IPS DF 6.9 (cell line): ENCODE data around the gene RGS16.

Source experiments
- DNase-seq: peaks from one replicate; pipeline ENCODE4 v3.0.0-alpha.2; 2013; ENCODE audit warnings: low read depth, low spot score
- H3K27ac ChIP-seq: one replicate; pipeline ENCODE4 v1.5.1; 2013; ENCODE audit warnings: low read length, control low read depth
- H3K27me3 ChIP-seq: 2 replicates; pipeline ENCODE4 v1.6.1; 2013; ENCODE audit warnings: mild to moderate bottlenecking, low read length; ENCODE audit not compliant: control insufficient read depth, insufficient read depth
- H3K36me3 ChIP-seq: 2 replicates; pipeline ENCODE4 v1.6.1; 2013; ENCODE audit warnings: low read length; ENCODE audit not compliant: control insufficient read depth, insufficient read depth
- H3K4me1 ChIP-seq: 2 replicates; pipeline ENCODE4 v1.6.1; 2013; ENCODE audit warnings: low read length; ENCODE audit not compliant: control insufficient read depth, insufficient read depth
- H3K4me3 ChIP-seq: 2 replicates; pipeline ENCODE4 v1.5.1; 2013; ENCODE audit warnings: mild to moderate bottlenecking, low read length
- H3K9me3 ChIP-seq: 2 replicates; pipeline ENCODE4 v1.6.1; 2013; ENCODE audit warnings: low read length, inconsistent platforms; ENCODE audit not compliant: control insufficient read depth, insufficient read depth
- WGBS: extraction: QIAGEN DNeasy Blood & Tissue Kit; methylation state at CpG from one replicate; pipeline ENCODE4 v1.1.7; 2013; ENCODE audit warnings: mixed read lengths, missing lambda C conversion rate; ENCODE audit not compliant: insufficient read length, insufficient coverage; 5-methylcytosine and 5-hydroxymethylcytosine counted together

Gene RGS16

DNA sequence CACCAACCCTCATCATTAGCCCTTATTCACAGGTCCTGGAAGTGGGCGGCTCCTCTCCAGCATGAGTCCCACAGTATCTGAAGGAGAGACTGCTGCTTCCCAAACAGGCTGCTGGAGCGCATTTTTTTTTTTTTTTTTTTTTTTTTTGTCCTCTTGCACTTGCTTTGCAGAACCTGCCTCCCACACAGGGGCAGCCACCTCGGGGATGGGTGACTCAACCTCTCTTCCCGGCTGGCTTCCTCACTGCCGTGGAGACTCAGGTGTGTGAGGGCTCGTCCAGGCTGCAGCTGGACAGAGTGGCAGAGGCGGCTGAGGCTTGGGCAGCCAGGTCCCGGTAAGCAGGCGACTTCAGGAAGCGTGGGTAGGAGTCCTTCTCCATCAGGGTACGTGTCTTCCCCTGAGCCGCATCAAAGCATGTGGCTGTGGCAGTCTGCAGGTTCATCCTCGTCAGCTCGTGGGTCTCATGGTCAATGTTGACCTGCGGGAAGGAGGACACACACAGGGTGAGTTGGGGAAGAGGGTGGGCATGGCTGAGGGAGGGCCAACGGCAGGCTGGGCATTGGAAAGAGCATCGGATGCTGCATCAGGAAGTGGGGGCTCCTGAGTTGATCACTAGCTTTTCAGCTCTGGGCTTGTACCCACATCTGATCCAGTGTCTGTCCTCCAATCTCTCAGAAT lies 4.0 kb downstream of the RGS16 start:
- no peak for DNase-seq
- Histone ChIP-seq H3K27ac (no peak overlapping the region), H3K9me3 (no peaks in the 10 kb centered on the region), H3K4me3 (no peak overlapping the region), H3K27me3 (no peaks in the 10 kb centered on the region; the same call in 1 of the 2 replicates), H3K4me1 (peaks cover 5% of the 10 kb centered on the region), H3K36me3 (peaks cover 4% of the 10 kb centered on the region)
- WGBS: no CpG with 5 or more reads among the region's 17 CpGs

GRCh38 chr1:182599339-182599738 lies 4.8 kb downstream of the RGS16 start:
- no CpG with 5 or more reads among the region's 6 CpGs for WGBS
- DNase-seq: no peak
- H3K27ac ChIP-seq: no peak overlapping the region
- no peaks in the 10 kb centered on the region for H3K9me3 ChIP-seq
- peaks cover 3% of the 10 kb centered on the region; the same call in 1 of the 2 replicates for H3K4me1 ChIP-seq
- no peak overlapping the region for H3K4me3 ChIP-seq
- no peaks in the 10 kb centered on the region for H3K27me3 ChIP-seq
- H3K36me3 ChIP-seq: peaks cover 4% of the 10 kb centered on the region

DNA sequence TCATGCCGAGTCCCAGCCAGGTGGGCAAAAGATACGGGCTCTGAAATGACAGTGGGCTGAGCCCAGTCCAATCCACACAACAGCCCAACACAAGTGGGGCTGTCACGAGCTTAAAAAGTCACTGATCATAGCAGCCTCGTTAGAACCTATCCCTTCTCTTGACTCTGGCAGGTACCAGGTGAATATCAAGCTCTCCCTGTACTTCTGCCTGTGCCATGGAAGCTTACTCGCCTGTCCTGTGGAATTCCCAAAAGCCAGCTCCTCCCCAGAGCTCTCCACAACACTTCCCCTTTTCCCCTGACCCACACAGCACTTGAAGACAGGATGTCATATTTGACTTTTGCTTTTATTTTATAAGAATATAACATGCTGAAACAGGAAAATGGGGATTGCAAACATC lies 5.9 kb downstream of the RGS16 start:
- no peaks in the 10 kb centered on the region; the same call in 1 of the 2 replicates for H3K27me3 ChIP-seq
- WGBS: no CpG with 5 or more reads among the region's 5 CpGs

GRCh38 chr1:182596934-182597333 lies 7.3 kb downstream of the RGS16 start:
- H3K4me3 ChIP-seq: no peak overlapping the region
- peaks cover 4% of the 10 kb centered on the region for H3K36me3 ChIP-seq
- no peak for DNase-seq
- no CpG with 5 or more reads among the region's 6 CpGs for WGBS
- H3K4me1 ChIP-seq: peaks cover 2% of the 10 kb centered on the region; the same call in 1 of the 2 replicates
- no peak overlapping the region for H3K27ac ChIP-seq
- H3K27me3 ChIP-seq: no peaks in the 10 kb centered on the region; the same call in 1 of the 2 replicates
- no peaks in the 10 kb centered on the region for H3K9me3 ChIP-seq

More for the DNA sequence above, 5.9 kb downstream of the RGS16 start:
- H3K27ac ChIP-seq: no peak overlapping the region
- no peaks in the 10 kb centered on the region for H3K9me3 ChIP-seq
- no peak overlapping the region for H3K4me3 ChIP-seq
- H3K36me3 ChIP-seq: peaks cover 4% of the 10 kb centered on the region
- H3K4me1 ChIP-seq: peaks cover 2% of the 10 kb centered on the region; the same call in 1 of the 2 replicates
- no peak for DNase-seq

DNA sequence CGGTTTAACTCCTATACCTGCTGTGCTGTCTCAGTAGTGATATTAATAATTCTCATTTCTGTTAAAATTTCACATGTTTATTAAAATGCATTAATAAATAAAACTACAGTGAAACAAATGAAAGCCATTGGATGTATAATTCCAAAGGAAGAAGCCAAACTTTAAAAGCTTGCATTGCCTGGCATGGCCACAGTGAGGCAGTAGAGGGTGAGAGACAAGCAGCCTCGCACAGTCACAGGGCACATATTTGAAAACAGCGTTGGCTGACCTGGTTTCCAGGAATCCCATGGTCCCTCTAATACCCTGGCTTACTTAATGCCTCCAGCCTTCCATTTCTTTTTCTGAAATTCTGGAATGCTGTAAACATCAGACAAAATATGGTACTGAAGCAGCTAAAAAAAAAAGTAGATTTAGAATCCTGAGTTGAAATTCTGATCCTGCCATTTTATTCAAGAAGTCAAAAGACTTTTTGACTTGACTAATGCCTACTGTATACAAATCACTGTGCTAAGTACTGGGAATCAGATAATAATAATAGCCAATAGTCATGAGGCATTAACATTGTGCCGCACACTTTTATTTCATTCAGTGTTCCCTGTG lies 8.4 kb downstream of the RGS16 start:
- DNase-seq: no peak
- H3K27me3 ChIP-seq: no peaks in the 10 kb centered on the region; the same call in 1 of the 2 replicates
- H3K36me3 ChIP-seq: peaks cover 4% of the 10 kb centered on the region
- H3K4me3 ChIP-seq: no peak overlapping the region
- WGBS: no CpG with 5 or more reads among the region's 4 CpGs
- no peaks in the 10 kb centered on the region for H3K9me3 ChIP-seq
- H3K4me1 ChIP-seq: no peaks in the 10 kb centered on the region; the same call in 1 of the 2 replicates
- H3K27ac ChIP-seq: no peak overlapping the region

GRCh38 chr1:182589931-182590330 lies 14.3 kb downstream of the RGS16 start:
- DNase-seq: no peak
- Histone ChIP-seq H3K27ac (no peak overlapping the region), H3K36me3 (no peaks in the 10 kb centered on the region), H3K4me1 (no peaks in the 10 kb centered on the region), H3K27me3 (no peaks in the 10 kb centered on the region; the same call in 1 of the 2 replicates), H3K9me3 (no peaks in the 10 kb centered on the region), H3K4me3 (no peak overlapping the region)
- WGBS: no CpG with 5 or more reads among the region's 5 CpGs

- Histone ChIP-seq H3K4me1 (no peaks in the 10 kb centered on the region), H3K36me3 (no peaks in the 10 kb centered on the region), H3K27me3 (no peaks in the 10 kb centered on the region; the same call in 1 of the 2 replicates), H3K4me3 (no peak overlapping the region), H3K27ac (no peak overlapping the region), H3K9me3 (no peaks in the 10 kb centered on the region)
- no peak for DNase-seq
- WGBS: no CpG with 5 or more reads among the region's 3 CpGs
Observed at GRCh38 chr1:182589520-182589919, 14.7 kb downstream of the RGS16 start.

DNA sequence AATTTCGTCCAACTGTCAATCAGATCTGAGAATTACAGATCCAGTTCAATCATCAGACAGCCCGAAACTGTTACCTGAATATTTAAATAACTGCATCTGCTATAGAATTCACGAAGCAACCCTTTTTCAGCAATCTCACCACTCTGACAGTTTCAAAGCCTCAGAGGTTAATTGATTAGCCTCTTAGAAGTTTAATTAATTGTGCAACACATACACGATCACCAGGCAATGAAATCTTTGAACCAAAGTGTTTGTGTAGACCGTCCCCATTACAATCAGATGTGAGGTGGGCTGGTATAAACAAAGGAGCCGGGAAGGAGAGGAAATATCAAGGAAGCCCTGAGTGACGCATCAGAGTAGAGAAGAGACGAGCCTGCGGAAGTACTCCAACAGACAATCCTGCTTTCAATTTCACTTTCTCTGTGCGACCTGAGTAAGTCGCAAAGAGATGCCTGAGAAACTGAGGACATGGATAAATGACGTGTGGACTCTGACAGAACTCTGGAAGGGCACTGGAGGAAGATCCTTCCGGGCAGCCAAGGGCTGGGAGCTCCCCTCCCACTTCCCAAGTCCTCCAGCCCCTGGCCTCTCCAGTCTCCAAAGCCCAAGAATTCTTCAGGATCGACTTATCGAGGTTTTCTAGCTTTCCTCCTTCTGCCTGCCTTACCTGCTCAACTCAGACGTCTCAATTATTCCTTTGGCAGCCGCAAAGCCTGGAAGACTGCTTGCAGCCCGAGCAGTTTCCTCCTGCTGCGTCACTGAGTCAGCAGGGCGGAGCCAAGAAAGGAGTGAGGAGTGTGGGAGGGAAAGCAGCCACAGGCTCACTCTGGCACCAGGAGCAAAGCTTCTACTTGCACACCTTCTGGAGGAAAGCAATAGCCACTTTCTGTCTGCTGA lies 15.4 kb downstream of the RGS16 start, which contains the start of gene RNASEL:
Gene RNASEL, minus strand, starts transcription at position 757 of the 897 bp plus-strand sequence. CDS start 2,450 bp downstream, outside the sequence.
- Histone ChIP-seq H3K4me3 (no peak within 1 kb of the TSS; the same call in 1 of the 2 replicates), H3K27me3 (no peaks in the 10 kb centered on the region; the same call in 1 of the 2 replicates), H3K27ac (no peak within 1 kb of the TSS), H3K9me3 (no peaks in the 10 kb centered on the region), H3K36me3 (no peaks in the 10 kb centered on the region), H3K4me1 (no peaks in the 10 kb centered on the region)
- WGBS: no CpG with 5 or more reads among the region's 20 CpGs
- DNase-seq: peak; percentile 35

DNA sequence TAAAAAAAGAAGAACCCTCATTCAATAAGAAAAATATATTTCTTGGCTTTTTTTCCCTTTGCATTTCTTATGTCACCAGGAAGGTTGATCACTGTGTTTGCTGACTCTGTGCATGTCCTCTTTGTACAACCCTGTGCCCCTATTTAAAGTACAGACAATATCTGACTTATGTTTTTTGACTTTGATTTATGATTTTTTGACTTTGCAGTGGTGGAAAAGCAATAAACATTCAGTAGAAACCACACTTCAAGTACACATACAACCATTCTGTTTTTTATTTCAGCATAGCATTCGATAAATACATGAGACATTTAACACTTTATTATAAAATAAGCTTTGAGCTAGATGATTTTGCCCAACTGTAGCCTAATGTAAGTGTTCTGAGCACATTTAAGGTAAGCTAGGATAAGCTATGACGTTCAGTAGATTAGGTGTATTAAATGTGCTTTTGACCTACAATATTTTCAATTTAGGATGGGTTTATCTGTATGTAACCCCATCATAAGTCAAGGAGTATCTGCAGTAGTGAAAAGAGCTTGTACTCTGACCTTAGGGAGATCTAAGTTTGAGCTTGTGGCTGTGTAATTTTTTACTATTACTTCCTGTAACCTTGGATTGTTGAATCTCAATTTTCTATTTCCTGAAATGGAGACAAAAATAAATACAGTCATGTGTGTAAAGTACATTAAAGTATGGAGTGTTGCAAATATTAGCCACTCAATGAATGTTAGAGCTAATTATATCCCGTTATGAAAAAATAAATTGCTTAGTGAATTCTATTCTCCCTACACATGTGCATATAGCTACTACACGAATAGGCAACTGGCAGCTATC lies 16.3 kb downstream of the RGS16 start:
- no peaks in the 10 kb centered on the region for H3K36me3 ChIP-seq
- no CpG with 5 or more reads among the region's 4 CpGs for WGBS
- H3K4me1 ChIP-seq: no peaks in the 10 kb centered on the region
- H3K27ac ChIP-seq: no peak overlapping the region
- no peak for DNase-seq
- no peaks in the 10 kb centered on the region for H3K9me3 ChIP-seq
- H3K4me3 ChIP-seq: no peak overlapping the region
- H3K27me3 ChIP-seq: no peaks in the 10 kb centered on the region
